HCT116 (cell line): Measurements from ENCODE around the gene MED10. TPM values are rescaled to one million over a fixed set of nuclear protein-coding genes. Genes with fewer than 3 reads are reported as not detected.

Source experiments
- ATAC-seq: fragments of 200-7000 bp; cut with Tn5 transposase; 2 replicates; pipeline ENCODE4 v1.9.1; 2020; ENCODE audit warnings: mild to moderate bottlenecking, moderate library complexity
- Bru-seq: library from RNA; stranded (reverse); fragments of 400-500 nt; gene quantifications from one replicate; lab custom pipeline; 2021; lab: Mats Ljungman, UMichigan
- BruChase-seq, 2 experiments: library from RNA; stranded (reverse); fragments of 400-500 nt; gene quantifications; one replicate each; lab custom pipeline; 2021; lab: Mats Ljungman, UMichigan
- BruUV-seq: library from RNA; stranded (reverse); fragments of 400-500 nt; replicated peaks from 2 replicates; lab custom pipeline; 2021; lab: Mats Ljungman, UMichigan
- CTCF ChIA-PET: fragments of 300-600 bp; sonication (Branson Sonifier 250); formaldehyde crosslinking; loops from one replicate; lab custom pipeline; 2021; ENCODE audit warnings: antibody characterized with exemption; lab: Charles Lee
- POLR2A ChIA-PET: fragments of 300-600, 350-600 bp; sonication (Branson Sonifier 250); formaldehyde crosslinking; loops from one replicate; lab custom pipeline; 2021; ENCODE audit warnings: antibody characterized with exemption; lab: Charles Lee
- RAD21 ChIA-PET, 2 experiments: fragments of 300-600 bp; sonication (Branson Sonifier 250); formaldehyde crosslinking; loops; one replicate each; lab custom pipeline; 2023; ENCODE audit warnings: low total read pairs in 2 of 2; ENCODE audit not compliant: uncharacterized antibody in 2 of 2, unreplicated experiment in 2 of 2, low non-redundant PET in 1 of 2; lab: Charles Lee
- DNase-seq: peaks from one replicate; pipeline ENCODE4 v3.0.0-alpha.2; 2010; ENCODE audit warnings: low read depth, low spot score
- H2AFZ ChIP-seq: fragments of 200-600 bp; shearing (Covaris generic), sonication (generic); 2 replicates; pipeline ENCODE4 v1.6.1; 2017; ENCODE audit warnings: low read depth, mixed run types, mixed read lengths, antibody characterized with exemption, low read length; ENCODE audit not compliant: poor library complexity, severe bottlenecking
- H3K27ac ChIP-seq: 2 replicates; pipeline ENCODE4 v1.5.1; 2012; ENCODE audit warnings: low read depth, low read length
- H3K27me3 ChIP-seq: fragments of 200-600 bp; sonication (generic); 2 replicates; pipeline ENCODE4 v1.6.1; 2016; ENCODE audit warnings: mixed run types, low read length, mixed read lengths; ENCODE audit not compliant: insufficient read depth
- H3K36me3 ChIP-seq, 2 experiments: fragments of 200-500 bp in 1 of 2; fragments of 200-600 bp in 1 of 2; sonication (Bioruptor generic) in 1 of 2; sonication (generic) in 1 of 2; 2 replicates each; pipeline versions ENCODE4 v1.5.1 to v1.6.1; 2014 to 2016; ENCODE audit warnings: low read length in 2 of 2, inconsistent platforms in 1 of 2, mixed read lengths in 1 of 2, mixed run types in 1 of 2; ENCODE audit not compliant: insufficient read depth in 2 of 2, control insufficient read depth in 1 of 2
- H3K4me1 ChIP-seq, 2 experiments: fragments of 200-600 bp in 1 of 2; sonication (generic) in 1 of 2; 2 replicates each; pipeline versions ENCODE4 v1.5.1 to v1.6.1; 2012 to 2017; ENCODE audit warnings: low read length in 2 of 2, inconsistent platforms in 1 of 2, mild to moderate bottlenecking in 1 of 2, mixed read lengths in 1 of 2, mixed run types in 1 of 2, moderate library complexity in 1 of 2; ENCODE audit not compliant: insufficient read depth in 2 of 2, control insufficient read depth in 1 of 2
- H3K4me2 ChIP-seq: fragments of 200-600 bp; sonication (generic); 2 replicates; pipeline ENCODE4 v1.6.1; 2017; ENCODE audit warnings: mixed run types, low read length, mixed read lengths
- H3K4me3 ChIP-seq, 2 experiments: fragments of 200-600 bp in 1 of 2; sonication (generic) in 1 of 2; replicated peaks in 1 of 2; 2 replicates each; pipeline ENCODE4 v1.5.1; 2011 to 2016; ENCODE audit warnings: low read length in 2 of 2, control low read depth in 1 of 2, low read depth in 1 of 2, mild to moderate bottlenecking in 1 of 2, mixed read lengths in 1 of 2, mixed run types in 1 of 2
- H3K79me2 ChIP-seq: fragments of 200-600 bp; sonication (generic); 2 replicates; pipeline ENCODE4 v1.6.1; 2017; ENCODE audit warnings: mild to moderate bottlenecking, mixed run types, low read length, moderate library complexity, mixed read lengths; ENCODE audit not compliant: insufficient read depth
- H3K9ac ChIP-seq: fragments of 200-600 bp; sonication (generic); 2 replicates; pipeline ENCODE4 v1.6.1; 2016; ENCODE audit warnings: low read length, mixed read lengths
- H3K9me2 ChIP-seq: fragments of 200-600 bp; sonication (generic), shearing (Covaris generic); 2 replicates; pipeline ENCODE4 v1.6.1; 2017; ENCODE audit warnings: mixed run types, mild to moderate bottlenecking, moderate library complexity; ENCODE audit not compliant: insufficient read depth
- H3K9me3 ChIP-seq, 2 experiments: fragments of 200-500 bp in 1 of 2; fragments of 200-600 bp in 1 of 2; sonication (Bioruptor generic) in 1 of 2; sonication (generic) in 1 of 2; 2 replicates each; pipeline ENCODE4 v1.6.1; 2014 to 2017; ENCODE audit warnings: low read length in 2 of 2, mixed read lengths in 2 of 2, inconsistent platforms in 1 of 2, low read depth in 1 of 2, mild to moderate bottlenecking in 1 of 2, mixed run types in 1 of 2, moderate library complexity in 1 of 2; ENCODE audit not compliant: control insufficient read depth in 1 of 2, insufficient read depth in 1 of 2
- H4K20me1 ChIP-seq: fragments of 200-600 bp; sonication (generic), shearing (Covaris generic); 2 replicates; pipeline ENCODE4 v1.6.1; 2017; ENCODE audit warnings: mixed run types, mild to moderate bottlenecking, moderate library complexity; ENCODE audit not compliant: insufficient read depth
- ATF3 ChIP-seq: IDR thresholded peaks from 2 replicates; pipeline ENCODE4 v1.6.1; 2012
- CBX3 ChIP-seq: IDR thresholded peaks from 2 replicates; pipeline ENCODE4 v1.6.1; 2012; ENCODE audit warnings: low read depth
- CEBPB ChIP-seq: IDR thresholded peaks from 2 replicates; pipeline ENCODE4 v1.6.1; 2012; ENCODE audit warnings: low read depth
- EGR1 ChIP-seq: IDR thresholded peaks from 2 replicates; pipeline ENCODE4 v1.6.1; 2012; ENCODE audit warnings: low read depth
- ELF1 ChIP-seq: IDR thresholded peaks from 2 replicates; pipeline ENCODE4 v1.6.1; 2012; ENCODE audit warnings: low read depth, borderline replicate concordance
- EZH2 ChIP-seq: fragments of 200-600 bp; sonication (generic); IDR thresholded peaks from 2 replicates; pipeline ENCODE4 v1.6.1; 2017; ENCODE audit warnings: antibody characterized with exemption, mixed run types
- EZH2phosphoT487 ChIP-seq: fragments of 200-600 bp; IDR thresholded peaks from 2 replicates; pipeline ENCODE4 v1.6.1; 2018; ENCODE audit warnings: antibody characterized with exemption, borderline replicate concordance
- FOSL1 ChIP-seq: IDR thresholded peaks from 2 replicates; pipeline ENCODE4 v1.6.1; 2012; ENCODE audit warnings: low read depth
- JUND ChIP-seq: IDR thresholded peaks from 2 replicates; pipeline ENCODE4 v1.6.1; 2012
- POLR2A ChIP-seq: IDR thresholded peaks from 2 replicates; pipeline ENCODE4 v1.7.0; 2011; ENCODE audit warnings: borderline replicate concordance; ENCODE audit not compliant: insufficient read depth, insufficient read length; ENCODE audit errors: extremely low read depth
- POLR2AphosphoS5 ChIP-seq: IDR thresholded peaks from 2 replicates; pipeline ENCODE4 v1.6.1; 2011; ENCODE audit warnings: mild to moderate bottlenecking, low read depth, low read length, moderate library complexity
- RAD21 ChIP-seq: IDR thresholded peaks from 2 replicates; pipeline ENCODE4 v1.6.1; 2012; ENCODE audit warnings: low read depth, mild to moderate bottlenecking
- REST ChIP-seq: IDR thresholded peaks from 2 replicates; pipeline ENCODE4 v1.6.1; 2012; ENCODE audit warnings: low read depth
- SP1 ChIP-seq: IDR thresholded peaks from 2 replicates; pipeline ENCODE4 v1.6.1; 2012; ENCODE audit warnings: low read depth
- SRF ChIP-seq: IDR thresholded peaks from 2 replicates; pipeline ENCODE4 v1.6.1; 2012; ENCODE audit warnings: low read depth
- TCF7L2 ChIP-seq: IDR thresholded peaks from 2 replicates; pipeline ENCODE4 v1.7.0; 2011; ENCODE audit warnings: borderline replicate concordance, inconsistent platforms; ENCODE audit not compliant: insufficient read depth, insufficient read length; ENCODE audit errors: extremely low read depth
- YY1 ChIP-seq: IDR thresholded peaks from 2 replicates; pipeline ENCODE4 v1.6.1; 2011; ENCODE audit warnings: low read length, low read depth, moderate library complexity, mild to moderate bottlenecking; ENCODE audit not compliant: insufficient replicate concordance; ENCODE audit errors: extremely low read depth
- ZFX ChIP-seq: fragments of 450-650 bp; IDR thresholded peaks from 2 replicates; pipeline ENCODE4 v1.6.1; 2017
- ZNF274 ChIP-seq: fragments of 200-500 bp; sonication (Bioruptor generic); IDR thresholded peaks from 2 replicates; pipeline ENCODE4 v1.6.1; 2014; ENCODE audit warnings: mild to moderate bottlenecking, low read depth, low read length, inconsistent platforms
- intact Hi-C: fragments of 100-400 bp; cut with micrococcal nuclease; formaldehyde crosslinking; loops from 2 replicates; pipeline ENCODE4 v1.10.0; 2022
- long read RNA-seq: library from polyadenylated mRNA; unstranded; transcript quantifications from one replicate; pipeline ENCODE4 v2.0.0, GENCODE V29; 2021; ENCODE audit not compliant: unreplicated experiment
- polyA plus RNA-seq: library from polyadenylated mRNA; unstranded; fragments of >200 nt; gene quantifications from 2 replicates; pipeline ENCODE4 v1.2.1, GENCODE V29; 2012; ENCODE audit warnings: missing spikeins
- total RNA-seq: library from RNA; stranded (reverse); gene quantifications from one replicate; pipeline ENCODE4 v1.2.1, GENCODE V29; 2021; ENCODE audit not compliant: unreplicated experiment
- TF ChIP-seq, protein P1 (sequence below): IDR thresholded peaks from 2 replicates; pipeline ENCODE4 v1.6.1; 2012

Gene MED10
- total RNA-seq (35.0 TPM), Bru-seq, nascent RNA (percentile 94 among the genes with signal in this experiment), BruChase-seq, experiment 1, labeled RNA remaining after a 6-hour chase (percentile 91 among the genes with signal in this experiment), BruChase-seq, experiment 2, labeled RNA remaining after a 2-hour chase (percentile 87 among the genes with signal in this experiment)
- polyA plus RNA-seq: 32.6 and 40.3 TPM in 2 replicates
- long read RNA-seq, transcript MED10-201 (4 exons, 1,141 nt): major isoform, 39 of 50 reads
- long read RNA-seq, partial matches to known transcripts: 5 of 50 reads
- long read RNA-seq, other reads (novel, unspliced or antisense): 6 of 50 reads

GRCh38 chr5:6377905-6378765 is at the start of gene MED10:
Gene MED10 (minus strand): TSS chr5:6378547. CDS start chr5:6378483, 64 bp downstream.
- ChIA-PET CTCF (no interaction called here), POLR2A (interaction anchor here (1.3 kb wide), 1 partner anchor 9 kb away, joined by 6 read pairs; no protein-coding TSS in a partner anchor), RAD21 (interaction anchor here (0.6 to 0.7 kb wide), 2 partner anchors 56 to 357 kb away, joined by 4 to 5 read pairs; no protein-coding TSS in a partner anchor)
- intact Hi-C loops: loop anchor here (1.0 to 10.0 kb wide), 5 partner anchors 237 to 886 kb away; partner anchors contain the start of genes NSUN2, SRD5A1 and TENT4A
- H3K4me2 ChIP-seq: peak within 1 kb of the TSS; percentile 77
- H3K79me2 ChIP-seq: peaks cover 51% of the 10 kb centered on the region
- no peaks in the 10 kb centered on the region for H4K20me1 ChIP-seq
- peak within 1 kb of the TSS; percentile 87 to 93 for H3K4me3 ChIP-seq
- DNase-seq (peak; percentile 82), ATAC-seq (peak; percentile 98)
- no peaks in the 10 kb centered on the region for H3K9me3 ChIP-seq
- H3K4me1 ChIP-seq: peaks cover 9 to 14% of the 10 kb centered on the region in 2 experiments; a peak in 3 of 4 replicates
- no peaks in the 10 kb centered on the region for H3K27me3 ChIP-seq
- peak within 1 kb of the TSS; percentile 87 for H2AFZ ChIP-seq
- peak within 1 kb of the TSS; percentile 79 for H3K27ac ChIP-seq
- TSS peak; percentile 46 for BruUV-seq
- H3K36me3 ChIP-seq: peaks cover 19 to 33% of the 10 kb centered on the region in 2 experiments; a peak in 3 of 4 replicates
- H3K9ac ChIP-seq: peak within 1 kb of the TSS; percentile 77
- no peaks in the 10 kb centered on the region for H3K9me2 ChIP-seq
- TF ChIP-seq CEBPB (no peak), SP1 (peak; percentile 30), EGR1 (peak; percentile 76), ELF1 (peak; percentile 95), POLR2AphosphoS5 (peak; percentile 88), REST (no peak), EZH2 (no peak), RAD21 (no peak), JUND (no peak), POLR2A (peak; percentile 38), ATF3 (no peak), ZNF274 (no peak), TCF7L2 (no peak), FOSL1 (no peak), CBX3 (no peak), ZFX (peak; percentile 81), EZH2phosphoT487 (no peak), SRF (no peak), YY1 (peak; percentile 40)
- TF ChIP-seq, protein P1, sequence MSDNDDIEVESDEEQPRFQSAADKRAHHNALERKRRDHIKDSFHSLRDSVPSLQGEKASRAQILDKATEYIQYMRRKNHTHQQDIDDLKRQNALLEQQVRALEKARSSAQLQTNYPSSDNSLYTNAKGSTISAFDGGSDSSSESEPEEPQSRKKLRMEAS: peak; percentile 82
